Stimulated activated CD4-positive, alpha-beta T cell treated with anti-CD3 and anti-CD28 coated beads, Interleukin-1b, Interleukin-23, amount 100 ng/mL, for 48 hours (primary cell): Measurements from ENCODE around the gene PHACTR1.

Experiments
- DNase-seq: peaks from one replicate; pipeline ENCODE4 v3.0.0-alpha.2; 2020

The PHACTR1 gene

DNA sequence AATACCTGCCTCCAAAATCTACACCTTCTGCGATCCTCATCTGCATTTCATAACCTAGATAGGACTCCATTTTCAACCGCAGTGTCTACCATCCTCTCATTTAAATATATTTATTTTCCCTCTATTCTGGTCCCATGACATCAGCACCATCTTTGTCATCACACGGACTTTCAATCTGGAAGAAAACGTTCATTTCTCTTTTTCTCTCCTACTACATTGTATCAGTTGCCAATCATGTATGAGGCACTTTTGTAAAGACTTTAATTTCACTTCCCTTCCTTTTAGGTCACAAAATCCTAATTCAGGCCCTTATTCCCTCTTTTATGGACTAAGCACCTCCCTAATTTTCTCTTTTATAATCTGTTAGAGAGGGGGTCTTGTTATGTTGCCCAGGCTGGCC is 89.6 kb downstream of the PHACTR1 start:
- no peak for DNase-seq

DNA sequence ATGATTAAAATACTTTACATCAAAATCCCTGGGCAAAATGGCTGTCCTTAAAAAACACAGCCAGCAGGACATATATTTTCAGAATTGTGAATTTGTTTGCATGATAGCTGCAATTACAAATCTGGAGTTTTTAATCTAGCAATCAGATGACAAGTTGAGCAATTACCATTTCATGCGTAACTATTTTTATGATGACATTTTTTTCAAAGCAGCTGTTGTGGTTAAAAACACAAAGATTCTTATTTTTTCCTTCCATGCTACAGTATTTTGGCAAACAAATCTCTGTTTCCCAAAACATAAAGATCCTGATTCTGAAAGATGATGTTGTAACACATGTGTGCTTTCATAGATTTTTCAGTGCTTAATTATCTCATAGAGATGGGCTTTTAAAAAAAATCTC is 90.2 kb downstream of the PHACTR1 start:
- DNase-seq, result no peak

GRCh38 chr6:12811519-12811918 is 95.0 kb downstream of the PHACTR1 start:
- no peak for DNase-seq

DNA sequence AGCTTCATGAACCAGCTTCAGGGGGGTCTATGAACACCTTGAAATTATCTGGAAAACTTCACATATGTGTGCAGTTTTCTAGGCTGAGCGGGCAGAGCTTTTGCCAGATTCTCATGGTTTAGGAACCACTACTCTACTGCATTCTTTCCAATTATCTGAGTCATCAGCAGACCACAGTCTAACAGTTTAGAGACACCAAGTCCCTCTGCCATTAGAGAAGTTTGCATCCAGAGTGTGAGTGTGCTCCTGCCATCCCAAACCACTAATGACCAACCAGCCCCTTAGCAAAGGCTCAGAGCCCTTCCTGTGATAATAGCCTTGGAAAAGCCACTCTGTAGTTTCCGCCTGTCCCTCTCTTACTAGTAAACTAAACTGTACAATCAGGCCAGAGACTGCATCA is 96.8 kb downstream of the PHACTR1 start:
- no peak for DNase-seq

GRCh38 chr6:12814015-12814414 is 97.4 kb downstream of the PHACTR1 start:
- no peak for DNase-seq

DNA sequence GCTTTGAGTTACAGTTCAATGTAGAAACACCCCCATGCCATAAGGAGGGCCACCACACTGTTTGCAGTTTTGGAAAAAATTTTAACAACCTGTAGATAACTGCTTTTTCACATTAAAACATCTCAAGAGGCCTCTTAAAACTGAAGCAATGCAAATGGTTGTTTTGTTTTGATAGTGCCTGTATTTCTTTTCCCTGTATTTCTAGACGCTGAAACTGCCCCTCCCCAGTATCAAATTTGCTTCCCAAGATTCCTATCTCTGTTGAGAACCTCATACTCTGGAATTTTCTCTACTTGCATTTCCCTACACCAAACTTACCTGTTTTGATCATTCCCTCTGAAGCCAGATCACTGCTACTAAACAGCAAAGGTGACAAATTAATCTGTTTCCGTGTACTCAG is 98.5 kb downstream of the PHACTR1 start:
- no peak for DNase-seq

- DNase-seq, result no peak
These were observed 99.5 kb downstream of the PHACTR1 start for GRCh38 chr6:12815884-12816600.

- no peak for DNase-seq
These were observed 101.8 kb downstream of the PHACTR1 start for GRCh38 chr6:12818324-12818723.

DNA sequence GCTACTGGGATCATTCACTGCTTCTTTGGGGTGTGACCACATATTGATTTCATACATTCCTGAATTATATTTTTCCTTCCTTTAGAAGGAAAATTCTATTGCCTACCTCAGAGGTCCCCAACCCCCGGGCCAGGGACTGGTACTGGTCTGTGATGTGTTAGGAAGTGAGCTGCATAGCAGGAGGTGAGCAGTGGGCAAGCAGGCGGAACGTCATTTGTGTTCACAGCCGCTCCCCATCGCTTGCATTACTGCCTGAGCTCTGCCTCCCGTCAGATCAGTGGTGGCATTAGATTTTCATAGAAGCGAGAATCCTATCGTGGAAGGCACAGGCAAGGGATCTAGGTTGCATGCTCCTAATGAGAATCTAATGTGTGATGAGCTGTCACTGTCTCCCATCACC is 107.3 kb downstream of the PHACTR1 start:
- no peak for DNase-seq

GRCh38 chr6:12826584-12826983 is 110.0 kb downstream of the PHACTR1 start:
- no peak for DNase-seq

DNA sequence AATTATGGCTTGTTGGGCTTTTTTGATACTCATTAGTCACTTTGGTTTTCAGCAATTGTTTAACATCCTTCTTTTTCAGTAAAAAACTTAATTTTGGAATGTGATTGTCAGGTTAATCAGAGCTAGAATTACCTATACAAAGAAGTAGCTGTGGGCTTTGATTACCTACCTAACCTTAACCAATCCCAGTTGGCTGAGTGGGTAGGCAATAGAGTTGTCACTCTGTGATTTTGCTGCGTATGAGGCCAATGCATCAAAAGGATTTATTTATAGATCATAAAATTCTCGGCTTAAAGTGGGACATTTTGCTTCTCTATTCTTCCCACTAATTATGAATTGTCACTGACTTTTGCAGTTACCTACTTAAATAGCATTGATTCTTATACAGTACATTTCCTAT is 111.4 kb downstream of the PHACTR1 start:
- DNase-seq, result no peak

GRCh38 chr6:12832226-12832735 is 115.7 kb downstream of the PHACTR1 start:
- no peak for DNase-seq

DNA sequence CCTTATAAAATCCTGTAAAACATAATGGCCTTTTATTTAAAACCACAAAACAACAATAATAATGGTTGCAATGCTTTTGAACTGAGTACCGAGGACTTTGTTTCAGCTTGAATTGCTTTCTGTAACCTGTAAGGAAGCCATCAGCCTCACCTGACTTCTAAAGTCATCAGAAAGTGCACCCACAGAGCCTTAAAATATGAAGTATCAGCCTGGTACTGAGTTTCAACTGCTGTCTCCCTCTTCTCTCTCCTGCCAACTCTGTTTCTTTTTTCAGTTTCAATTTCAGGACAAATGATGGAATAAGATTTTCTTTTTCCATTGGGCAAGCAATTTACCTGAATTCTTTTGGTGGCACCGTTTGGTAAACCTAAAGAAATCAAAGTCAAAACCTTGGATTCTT is 119.4 kb downstream of the PHACTR1 start:
- DNase-seq, result no peak

DNA sequence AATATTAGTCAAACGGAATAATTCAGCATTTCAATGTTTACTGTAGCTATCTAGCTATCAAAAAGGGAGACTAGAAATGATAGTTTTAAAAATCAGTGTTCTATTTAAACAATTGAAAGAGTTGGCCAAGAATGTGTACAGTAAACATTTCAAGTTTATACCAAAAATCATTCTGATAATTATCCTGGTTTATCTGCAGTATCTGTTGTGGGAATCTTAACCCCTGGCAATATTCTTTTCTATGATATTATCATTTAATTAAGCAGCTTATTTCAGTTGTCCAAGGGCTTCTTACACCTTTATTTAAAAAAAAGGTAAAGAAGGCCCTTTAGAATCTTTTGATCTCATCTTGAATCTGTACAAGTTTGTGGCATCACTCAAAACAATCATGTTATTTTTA is 125.1 kb downstream of the PHACTR1 start:
- DNase-seq, result no peak

- DNase-seq, result no peak
These were observed 125.5 kb downstream of the PHACTR1 start for GRCh38 chr6:12842114-12842513.

GRCh38 chr6:12842658-12843057 is 126.1 kb downstream of the PHACTR1 start:
- no peak for DNase-seq

- no peak for DNase-seq
These were observed 128.0 kb downstream of the PHACTR1 start for GRCh38 chr6:12844284-12845223.

DNA sequence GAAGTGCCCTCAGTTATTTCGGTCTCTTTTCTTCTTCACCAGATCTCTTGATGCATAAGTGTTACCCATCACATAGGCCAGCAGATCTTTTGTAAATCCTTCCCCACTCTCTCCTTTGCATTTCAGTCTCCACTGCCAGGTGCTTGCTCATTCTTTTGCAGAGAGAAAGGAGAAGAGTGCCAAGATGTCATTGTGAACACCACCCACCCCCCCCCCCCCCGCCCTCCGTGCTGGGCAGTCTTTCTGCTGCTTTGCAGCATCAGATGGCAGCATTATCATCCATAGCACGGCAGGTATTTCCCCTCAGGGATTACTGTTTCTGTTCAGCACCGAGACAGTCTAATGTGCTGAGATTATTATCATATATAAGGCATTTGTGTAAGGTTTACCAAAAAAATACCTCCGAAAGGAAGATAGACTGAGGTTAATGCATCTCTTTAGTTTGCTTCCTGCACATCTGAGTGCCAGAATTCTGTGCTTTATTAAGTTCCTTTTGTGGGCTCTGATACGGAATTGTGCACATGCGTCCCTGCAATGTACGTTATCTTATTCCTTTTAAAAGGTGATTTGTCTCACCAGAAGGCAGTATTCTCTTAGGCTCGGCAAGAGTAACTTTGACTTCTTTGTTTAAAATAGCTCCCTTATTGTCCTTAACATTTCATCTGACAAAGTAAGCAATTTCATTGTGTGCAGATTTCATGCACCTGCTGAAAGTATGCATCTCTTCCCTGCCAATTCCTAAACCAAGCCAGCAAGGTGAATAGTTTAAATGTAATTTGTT is 128.8 kb downstream of the PHACTR1 start:
- DNase-seq, result no peak

DNA sequence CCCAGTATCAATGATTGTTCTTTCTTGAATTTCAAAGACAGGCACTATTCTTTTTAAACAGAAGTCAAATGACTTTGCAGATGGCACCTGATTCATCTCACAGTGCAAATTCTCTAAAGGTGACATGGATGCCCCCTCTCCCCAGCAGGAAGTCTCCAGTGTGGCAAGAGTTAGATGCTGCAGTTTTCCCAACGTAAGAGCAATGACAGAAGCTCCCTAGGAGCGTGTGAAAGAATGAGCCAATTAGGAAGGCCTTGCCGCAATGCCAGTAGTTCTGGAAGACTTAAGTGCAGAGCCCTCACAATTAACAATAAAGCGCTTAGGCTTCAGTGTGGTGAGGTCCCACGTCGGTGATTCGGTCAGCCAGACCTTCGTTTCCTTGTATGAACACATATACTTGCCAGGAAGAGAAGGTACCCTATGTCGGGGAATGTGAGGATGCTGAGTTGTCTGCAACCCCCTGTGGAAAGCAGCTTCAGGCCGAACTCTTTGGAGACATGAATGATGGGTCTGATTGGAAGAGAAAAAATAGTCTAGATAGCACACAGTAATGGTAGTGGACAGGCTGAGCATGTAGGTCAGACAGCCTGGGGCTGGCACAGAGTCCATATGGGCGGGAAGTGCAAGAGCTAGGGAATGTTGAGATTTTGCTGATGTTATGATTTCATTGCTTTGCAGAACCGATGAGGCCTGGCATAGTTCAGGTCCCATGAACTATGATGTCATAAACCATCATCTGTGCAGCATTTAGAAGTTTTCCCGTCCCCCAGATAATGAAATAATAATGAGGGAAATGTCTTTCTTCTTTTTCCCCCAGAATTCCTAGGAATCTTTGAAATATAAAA is 132.6 kb downstream of the PHACTR1 start:
- no peak for DNase-seq

DNA sequence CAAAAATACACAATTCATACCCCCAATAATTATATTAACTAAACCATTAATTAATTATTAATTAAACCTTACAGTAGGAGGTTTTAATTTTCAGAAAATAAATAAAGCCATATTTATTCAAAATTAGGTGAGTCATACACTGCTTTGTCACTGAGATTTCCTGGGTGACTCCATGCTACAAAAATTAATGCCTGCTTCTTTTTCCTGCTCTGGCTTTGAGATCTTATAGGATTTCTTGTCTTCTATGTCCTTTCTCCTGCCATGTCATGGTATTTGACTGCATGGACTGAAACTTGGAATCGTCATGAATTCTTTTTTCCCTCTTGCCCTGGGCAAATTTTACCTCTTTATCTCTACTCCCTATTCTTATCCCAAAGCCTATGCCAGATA is 133.2 kb downstream of the PHACTR1 start:
- no peak for DNase-seq

GRCh38 chr6:12851123-12851695 is 134.6 kb downstream of the PHACTR1 start:
- no peak for DNase-seq

DNA sequence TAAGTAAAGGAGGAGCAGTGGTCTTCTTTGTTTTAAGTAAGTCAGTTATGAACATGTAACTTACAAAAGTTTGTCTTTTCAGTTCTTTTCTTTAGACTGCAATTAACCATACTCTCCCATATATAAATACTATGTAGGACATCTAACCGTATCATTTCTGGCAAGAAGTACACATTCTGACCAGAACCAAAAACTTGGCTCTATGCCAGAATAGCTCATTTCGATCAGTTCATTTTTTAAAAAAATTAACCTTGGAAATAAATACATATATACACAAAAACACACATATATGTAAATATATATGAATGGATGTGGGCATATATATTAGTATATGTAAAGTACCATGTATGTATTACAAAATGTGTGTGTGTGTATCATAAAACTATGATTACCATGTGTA is 145.0 kb downstream of the PHACTR1 start:
- DNase-seq, result no peak
